H54 (cell line): ENCODE data around the gene TRIM33.
A peak's percentile ranks its signal among the peaks of the same experiment; 100 is the strongest.
"Not testable (repeated sequence)": the region's sequence is repeated elsewhere in the genome, so short reads cannot be mapped to it uniquely, and the experiment has no call there.

Experiments used
- DNase-seq: peaks from one replicate; pipeline ENCODE4 v3.0.0; 2011; ENCODE audit warnings: low spot score, mixed read lengths; ENCODE audit not compliant: insufficient read length
- FAIRE-seq: peaks from 3 replicates; lab custom pipeline; 2011; peaks lifted over from hg19 to GRCh38; lab: Jason Lieb, UNC
- POLR2A ChIP-seq: IDR thresholded peaks from 2 replicates; pipeline ENCODE4 v1.6.1; 2011; ENCODE audit warnings: low read depth, mild to moderate bottlenecking, low read length

Gene TRIM33

DNA sequence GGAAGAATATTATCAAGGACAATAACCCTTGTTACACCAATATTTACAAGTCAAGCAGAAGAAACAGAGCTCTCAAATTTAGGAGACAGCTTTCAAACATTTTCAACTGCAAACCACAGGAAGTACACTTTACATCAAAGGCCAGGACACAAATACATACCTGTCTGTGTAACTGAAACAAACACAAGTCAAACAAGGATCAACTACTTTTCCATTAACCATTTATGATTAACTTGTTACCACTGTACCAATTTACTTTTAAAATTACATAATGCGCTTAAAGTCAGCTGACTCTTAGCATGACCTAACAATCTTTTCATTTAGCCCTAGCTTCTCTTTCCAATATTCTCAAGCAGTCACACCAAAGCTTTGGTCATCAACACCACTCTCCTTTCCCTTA, 43.5 kb downstream of the TRIM33 start:
- DNase-seq (no peak), FAIRE-seq (no peak)
- no peak for TF ChIP-seq POLR2A

- DNase-seq (no peak), FAIRE-seq (no peak)
- no peak for TF ChIP-seq POLR2A
Measured at GRCh38 chr1:114466334-114467014, 44.5 kb downstream of the TRIM33 start.

GRCh38 chr1:114462963-114463362, 48.0 kb downstream of the TRIM33 start:
- DNase-seq: no peak
- no peak for TF ChIP-seq POLR2A
- FAIRE-seq: no peak

GRCh38 chr1:114462341-114462740, 48.7 kb downstream of the TRIM33 start:
- no peak for FAIRE-seq

DNA sequence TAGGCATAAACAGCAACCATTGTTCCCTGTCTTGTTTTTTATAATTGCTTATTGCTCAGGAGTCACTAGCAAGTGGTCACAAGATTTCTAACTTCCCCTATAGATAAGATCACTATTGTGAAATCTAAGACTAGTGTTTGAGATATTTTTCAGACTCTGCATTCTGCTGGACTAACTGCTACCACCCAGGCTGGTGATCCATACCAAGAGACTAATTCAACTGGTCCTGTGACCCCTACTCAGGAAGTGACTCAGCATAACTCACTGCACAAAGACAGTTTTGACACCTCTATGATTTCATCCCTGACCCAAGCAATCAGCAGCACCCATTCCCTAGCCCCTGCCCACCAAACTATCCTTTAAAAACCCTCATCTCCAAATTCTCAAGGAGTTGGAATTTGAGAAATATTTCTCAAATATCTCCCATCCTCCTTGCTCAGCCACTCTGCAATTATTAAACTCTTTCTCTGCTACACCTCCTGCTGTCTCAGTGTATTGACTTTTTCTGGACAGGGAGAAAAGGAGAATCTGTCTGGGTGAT, 52.7 kb downstream of the TRIM33 start:
- FAIRE-seq (peak; percentile 6), DNase-seq (no peak)
- TF ChIP-seq POLR2A: no peak

More at GRCh38 chr1:114462341-114462740, 48.7 kb downstream of the TRIM33 start:
- no peak for DNase-seq
- TF ChIP-seq POLR2A: no peak

DNA sequence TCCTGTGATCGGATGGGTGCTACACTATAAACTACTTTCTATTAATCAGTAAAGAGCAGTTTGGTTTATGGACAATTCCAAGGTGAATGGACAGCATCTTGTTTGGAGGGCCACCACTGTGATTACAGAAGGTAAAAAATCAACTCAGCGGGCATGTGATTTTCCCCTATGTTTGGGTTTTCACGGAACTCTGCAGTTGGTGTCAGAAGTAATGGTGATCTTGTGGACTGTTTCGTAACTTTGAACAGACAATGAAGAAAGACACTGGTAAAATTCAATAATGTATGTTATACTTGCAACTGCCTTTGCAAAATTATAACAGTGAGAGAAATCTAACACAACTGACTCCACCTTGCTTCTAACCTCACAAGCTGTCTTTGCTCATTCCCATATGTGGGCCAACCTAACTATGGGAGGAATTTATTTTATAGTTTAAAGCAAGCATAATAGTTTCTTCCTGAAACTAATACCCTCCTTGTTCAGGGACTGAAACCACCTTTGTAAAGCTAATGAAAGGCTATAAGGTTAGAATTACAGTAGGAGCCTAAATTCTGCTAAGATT, 53.2 kb downstream of the TRIM33 start:
- DNase-seq: no peak

DNA sequence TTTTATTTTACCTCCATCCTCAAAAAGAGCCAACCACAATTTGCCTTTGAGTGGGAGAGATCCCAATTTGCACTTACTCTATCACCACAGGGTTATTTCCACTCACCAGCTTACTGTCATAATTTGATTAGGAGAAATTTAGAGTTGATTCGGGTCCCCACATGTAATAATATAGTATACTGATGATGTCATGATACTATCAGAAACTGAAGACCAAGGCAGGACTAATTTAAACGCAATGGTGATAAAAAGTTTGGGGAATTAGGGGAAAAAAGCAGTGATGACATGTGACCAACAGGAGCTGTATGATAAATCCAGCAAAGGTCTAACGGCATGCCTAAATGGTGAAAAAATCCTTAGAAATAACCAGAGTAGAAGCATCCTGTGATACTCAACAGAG, 54.4 kb downstream of the TRIM33 start:
- TF ChIP-seq POLR2A: no peak
- DNase-seq: no peak
- FAIRE-seq: no peak

More for the DNA sequence above, 53.2 kb downstream of the TRIM33 start:
- no peak for FAIRE-seq
- no peak for TF ChIP-seq POLR2A

DNA sequence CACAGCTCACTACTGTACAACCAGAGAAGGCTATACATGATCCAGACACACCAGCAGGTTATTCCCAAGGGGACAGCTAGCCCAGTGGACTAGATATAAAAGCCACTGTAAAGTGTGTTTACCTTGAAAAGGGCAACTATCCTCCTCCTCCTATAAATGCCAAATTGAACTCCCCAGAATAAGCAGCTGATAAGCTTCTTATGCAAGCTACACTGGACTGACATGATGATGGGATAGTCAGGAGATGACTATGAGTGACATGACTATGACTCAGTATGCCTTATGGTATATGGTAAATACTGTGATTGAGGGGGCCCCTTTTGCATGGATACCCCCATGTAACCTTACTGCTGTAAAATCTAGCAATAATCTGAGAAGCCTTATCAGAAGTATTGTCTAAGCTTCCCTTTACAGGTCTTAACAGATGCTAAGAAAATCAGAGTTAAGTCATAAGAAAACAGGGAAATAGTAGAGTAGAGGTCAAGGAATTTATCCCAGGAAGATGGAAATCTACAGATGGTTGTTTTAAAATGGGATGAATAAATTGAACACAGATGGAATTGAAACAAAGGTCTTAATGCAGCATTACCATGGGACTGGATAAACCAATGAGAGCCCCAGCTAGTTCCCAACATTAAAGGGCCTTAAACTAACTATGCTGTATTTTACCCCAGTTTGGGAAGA, 55.8 kb downstream of the TRIM33 start:
- DNase-seq (no peak), FAIRE-seq (no peak)
- no peak for TF ChIP-seq POLR2A

- FAIRE-seq (no peak), DNase-seq (no peak)
- no peak for TF ChIP-seq POLR2A
Measured at GRCh38 chr1:114454539-114454938, 56.5 kb downstream of the TRIM33 start.

- DNase-seq (no peak), FAIRE-seq (no peak)
Measured at GRCh38 chr1:114453361-114453784, 57.6 kb downstream of the TRIM33 start.

GRCh38 chr1:114448370-114449036, 62.5 kb downstream of the TRIM33 start:
- DNase-seq (no peak), FAIRE-seq (no peak)
- no peak for TF ChIP-seq POLR2A

More at GRCh38 chr1:114453361-114453784, 57.6 kb downstream of the TRIM33 start:
- no peak for TF ChIP-seq POLR2A

GRCh38 chr1:114446198-114446597, 64.8 kb downstream of the TRIM33 start:
- FAIRE-seq (no peak), DNase-seq (no peak)
- no peak for TF ChIP-seq POLR2A

DNA sequence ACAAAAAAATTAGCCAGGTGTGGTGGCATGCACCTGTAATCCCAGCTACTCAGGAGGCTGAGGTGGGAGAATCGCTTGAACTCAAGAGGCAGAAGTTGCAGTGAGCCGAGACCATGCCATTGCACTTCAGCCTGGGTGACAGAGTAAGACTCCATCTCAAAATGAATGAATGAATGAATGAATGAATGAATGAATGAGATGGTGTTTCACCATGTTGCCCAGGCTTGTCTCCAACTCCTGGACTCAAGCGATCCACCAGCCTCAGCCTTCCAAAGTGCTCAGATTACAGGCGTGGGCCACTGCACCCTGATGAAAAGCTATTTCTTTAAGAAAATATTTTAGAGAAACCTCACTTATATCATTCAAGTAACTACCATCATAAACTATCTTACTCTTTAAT, 67.8 kb downstream of the TRIM33 start:
- not testable (repeated sequence) for FAIRE-seq, DNase-seq

GRCh38 chr1:114441332-114441731, 69.7 kb downstream of the TRIM33 start:
- DNase-seq: no peak
- peak; percentile 6 for FAIRE-seq
- no peak for TF ChIP-seq POLR2A

DNA sequence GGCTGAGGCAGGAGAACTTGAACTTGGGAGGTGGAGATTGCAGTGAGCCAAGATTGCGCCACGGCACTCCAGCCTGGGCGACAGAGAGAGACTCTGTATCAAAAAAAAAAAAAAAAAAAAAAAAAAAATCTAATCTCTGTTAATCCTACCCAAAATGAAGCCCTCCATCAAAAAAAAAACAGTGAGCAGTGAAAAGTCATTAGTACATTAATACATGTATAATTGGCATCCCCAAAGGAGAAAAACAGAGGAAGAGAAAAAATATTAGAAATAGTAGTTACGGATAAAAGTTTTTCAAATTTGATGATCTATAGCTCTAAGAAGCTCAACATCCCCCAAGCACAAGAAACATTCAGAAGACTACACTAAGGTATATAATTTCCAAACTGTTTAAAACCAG, 71.6 kb downstream of the TRIM33 start:
- FAIRE-seq: no peak
- no peak for TF ChIP-seq POLR2A

More for the DNA sequence above, 71.6 kb downstream of the TRIM33 start:
- DNase-seq: no peak
